HepG2 (cell line): ENCODE results near the gene LAS1L. TPM values are rescaled to one million over a fixed set of nuclear protein-coding genes. Genes with fewer than 3 reads are reported as not detected.
A peak's percentile ranks its signal among the peaks of the same experiment; 100 is the strongest.

Experiments
- CREB1 ChIP-seq, 2 experiments: fragments of 450-650 bp in 1 of 2; IDR thresholded peaks; 2 replicates each; pipeline ENCODE4 v1.6.1; 2016 to 2017; ENCODE audit warnings: control low read depth in 1 of 2, mild to moderate bottlenecking in 1 of 2, missing compliant biosample characterization in 1 of 2, missing genetic modification characterization in 1 of 2
- GATAD1 ChIP-seq: IDR thresholded peaks from 2 replicates; pipeline ENCODE4 v1.6.1; 2016; ENCODE audit warnings: missing genetic modification reagents, missing compliant biosample characterization
- KDM5B ChIP-seq: sonication (generic); formaldehyde crosslinking; IDR thresholded peaks from 2 replicates; pipeline ENCODE4 v1.4.0; 2020; ENCODE audit warnings: missing genetic modification reagents, mild to moderate bottlenecking, borderline replicate concordance
- KMT2B ChIP-seq: IDR thresholded peaks from 2 replicates; pipeline ENCODE4 v1.6.1; 2016; ENCODE audit warnings: missing genetic modification reagents, missing compliant biosample characterization
- POLR2A ChIP-seq, 2 experiments: IDR thresholded peaks; 2 replicates each; pipeline ENCODE4 v1.6.1; 2011; ENCODE audit warnings: low read depth in 2 of 2, low read length in 2 of 2, mild to moderate bottlenecking in 1 of 2, moderate library complexity in 1 of 2; ENCODE audit not compliant: insufficient read depth in 1 of 2
- SOX13 ChIP-seq, 3 experiments: fragments of 450-650 bp in 1 of 3; sonication (generic) in 1 of 3; formaldehyde crosslinking in 1 of 3; IDR thresholded peaks in 2 of 3; conservative IDR thresholded peaks in 1 of 3; 2 replicates each; pipeline versions ENCODE4 v1.5.0 to v1.6.1; 2016 to 2020; ENCODE audit warnings: antibody characterized with exemption in 1 of 3, mild to moderate bottlenecking in 1 of 3, missing compliant biosample characterization in 1 of 3, missing genetic modification reagents in 1 of 3, moderate library complexity in 1 of 3
- ZSCAN29 ChIP-seq: sonication (generic); formaldehyde crosslinking; conservative IDR thresholded peaks from 2 replicates; pipeline ENCODE4 v1.4.0; 2020; ENCODE audit warnings: mild to moderate bottlenecking, missing genetic modification reagents
- polyA plus RNA-seq, 8 experiments: library from polyadenylated mRNA; depleted of rRNA in 3 of 8; stranded (reverse) in 7 of 8; unstranded in 1 of 8; fragments of >200 nt; fragmentation: Illumina TruSeq in 4 of 8; extraction: Trizol in 4 of 8; gene quantifications; 2 replicates each; pipeline versions ENCODE4 v1.2.1 to v1.2.3, GENCODE V29; 2011 to 2016; ENCODE audit warnings: low read depth in 4 of 8, missing spikeins in 1 of 8, mixed read lengths in 1 of 8; ENCODE audit not compliant: insufficient read depth in 1 of 8
- total RNA-seq, 5 experiments: library from RNA; depleted of rRNA; stranded (reverse); fragments of >200 nt; fragmentation: Illumina TruSeq; extraction: Trizol; gene quantifications; 2 replicates each; pipeline ENCODE4 v1.2.3, GENCODE V29; 2016; ENCODE audit warnings: low read depth in 1 of 5
- TF ChIP-seq, protein P1 (sequence below): sonication (generic); formaldehyde crosslinking; IDR thresholded peaks from 2 replicates; pipeline ENCODE4 v1.4.0; 2020; ENCODE audit warnings: missing genetic modification reagents
- TF ChIP-seq, protein P2 (sequence below): sonication (generic); formaldehyde crosslinking; IDR thresholded peaks from 2 replicates; pipeline ENCODE4 v1.4.0; 2020; ENCODE audit warnings: missing genetic modification reagents, borderline replicate concordance
- TF ChIP-seq, protein P3 (sequence below), 2 experiments: sonication (generic) in 1 of 2; formaldehyde crosslinking in 1 of 2; IDR thresholded peaks; 2 replicates each; pipeline versions ENCODE4 v1.6.1 to v1.9.0; 2014 to 2022; ENCODE audit warnings: antibody characterized with exemption in 1 of 2, borderline replicate concordance in 1 of 2, inconsistent platforms in 1 of 2, low read depth in 1 of 2, missing genetic modification reagents in 1 of 2

LAS1L gene
- total and polyA plus RNA-seq, 2 of the 13 experiments (the other 11 are each of a cell fraction or from before 2014, with no cell fraction given) = 18.1 to 33.3 TPM

DNA sequence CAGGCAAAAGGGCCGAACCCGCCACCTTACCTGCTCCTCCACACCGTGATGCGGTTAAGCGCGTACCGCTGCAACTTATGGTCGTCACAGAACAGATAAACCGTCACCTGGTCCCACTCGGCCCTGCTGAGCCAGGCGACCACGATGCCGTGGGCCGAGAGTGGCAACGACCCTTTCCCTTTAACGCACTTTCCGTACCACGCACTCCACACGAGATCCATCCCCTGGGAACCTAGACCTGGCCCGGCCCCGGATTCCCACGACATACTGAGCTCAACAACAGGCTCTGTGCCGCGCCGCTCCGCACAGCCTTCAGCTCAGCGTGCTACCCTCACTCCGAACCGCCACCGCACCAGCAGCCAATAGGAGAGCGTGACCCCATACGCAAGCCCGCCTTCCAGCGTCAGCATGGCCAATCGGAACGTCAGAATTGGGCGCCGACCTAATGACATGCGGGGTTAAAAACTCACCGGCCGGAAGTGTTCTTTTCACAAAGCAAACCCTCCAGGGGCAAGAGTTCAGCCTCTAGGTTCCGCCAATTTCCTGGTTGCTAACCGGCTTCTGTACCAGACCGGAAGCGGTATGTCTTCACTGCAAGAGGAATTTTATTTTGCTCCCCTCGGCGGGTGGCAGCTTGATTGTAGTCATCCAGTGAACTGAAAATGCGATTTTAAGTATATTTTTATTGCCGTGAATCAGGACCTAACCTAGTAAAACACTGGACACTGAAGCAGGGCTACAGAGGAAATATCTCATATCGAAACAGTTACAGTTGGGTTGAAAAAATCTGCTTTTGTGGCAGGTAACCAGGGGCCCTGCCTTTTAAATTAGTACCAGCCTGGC, at the start of gene LAS1L (continued):
- TF ChIP-seq, protein P1, sequence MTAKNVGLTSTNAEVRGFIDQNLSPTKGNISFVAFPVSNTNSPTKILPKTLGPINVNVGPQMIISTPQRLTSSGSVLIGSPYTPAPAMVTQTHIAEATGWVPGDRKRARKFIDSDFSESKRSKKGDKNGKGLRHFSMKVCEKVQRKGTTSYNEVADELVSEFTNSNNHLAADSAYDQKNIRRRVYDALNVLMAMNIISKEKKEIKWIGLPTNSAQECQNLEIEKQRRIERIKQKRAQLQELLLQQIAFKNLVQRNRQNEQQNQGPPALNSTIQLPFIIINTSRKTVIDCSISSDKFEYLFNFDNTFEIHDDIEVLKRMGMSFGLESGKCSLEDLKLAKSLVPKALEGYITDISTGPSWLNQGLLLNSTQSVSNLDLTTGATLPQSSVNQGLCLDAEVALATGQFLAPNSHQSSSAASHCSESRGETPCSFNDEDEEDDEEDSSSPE (CRISPR knock-in tag) = peak; percentile 84
- TF ChIP-seq ZSCAN29 (CRISPR knock-in tag) (0 out of 2 replicates have a peak, but pooled peaks have one; percentile 41), CREB1 (IDR thresholded peaks at IDR 0.05) (peak; percentile 79), CREB1 (CRISPR knock-in tag; IDR thresholded peaks at IDR 0.05) (peak; percentile 93), POLR2A (IDR thresholded peaks at IDR 0.05; ENCODE audit: insufficient read depth in 1 of 2, low read depth in 2 of 2, low read length in 2 of 2) (peak; percentile 67 to 72), GATAD1 (CRISPR knock-in tag) (peak; percentile 94), KMT2B (CRISPR knock-in tag) (peak; percentile 78), KDM5B (CRISPR knock-in tag) (peak; percentile 37; the same call in 1 of the 2 replicates), SOX13 (IDR thresholded peaks at IDR 0.05) (no peak), SOX13 (CRISPR knock-in tag; conservative IDR thresholded peaks at IDR 0.05 in 1 of 2, IDR thresholded peaks at IDR 0.05 in 1 of 2) (0 out of 4 replicates have a peak, but pooled peaks of 1 of the 2 experiments have one; percentile 8)
- TF ChIP-seq, protein P2, sequence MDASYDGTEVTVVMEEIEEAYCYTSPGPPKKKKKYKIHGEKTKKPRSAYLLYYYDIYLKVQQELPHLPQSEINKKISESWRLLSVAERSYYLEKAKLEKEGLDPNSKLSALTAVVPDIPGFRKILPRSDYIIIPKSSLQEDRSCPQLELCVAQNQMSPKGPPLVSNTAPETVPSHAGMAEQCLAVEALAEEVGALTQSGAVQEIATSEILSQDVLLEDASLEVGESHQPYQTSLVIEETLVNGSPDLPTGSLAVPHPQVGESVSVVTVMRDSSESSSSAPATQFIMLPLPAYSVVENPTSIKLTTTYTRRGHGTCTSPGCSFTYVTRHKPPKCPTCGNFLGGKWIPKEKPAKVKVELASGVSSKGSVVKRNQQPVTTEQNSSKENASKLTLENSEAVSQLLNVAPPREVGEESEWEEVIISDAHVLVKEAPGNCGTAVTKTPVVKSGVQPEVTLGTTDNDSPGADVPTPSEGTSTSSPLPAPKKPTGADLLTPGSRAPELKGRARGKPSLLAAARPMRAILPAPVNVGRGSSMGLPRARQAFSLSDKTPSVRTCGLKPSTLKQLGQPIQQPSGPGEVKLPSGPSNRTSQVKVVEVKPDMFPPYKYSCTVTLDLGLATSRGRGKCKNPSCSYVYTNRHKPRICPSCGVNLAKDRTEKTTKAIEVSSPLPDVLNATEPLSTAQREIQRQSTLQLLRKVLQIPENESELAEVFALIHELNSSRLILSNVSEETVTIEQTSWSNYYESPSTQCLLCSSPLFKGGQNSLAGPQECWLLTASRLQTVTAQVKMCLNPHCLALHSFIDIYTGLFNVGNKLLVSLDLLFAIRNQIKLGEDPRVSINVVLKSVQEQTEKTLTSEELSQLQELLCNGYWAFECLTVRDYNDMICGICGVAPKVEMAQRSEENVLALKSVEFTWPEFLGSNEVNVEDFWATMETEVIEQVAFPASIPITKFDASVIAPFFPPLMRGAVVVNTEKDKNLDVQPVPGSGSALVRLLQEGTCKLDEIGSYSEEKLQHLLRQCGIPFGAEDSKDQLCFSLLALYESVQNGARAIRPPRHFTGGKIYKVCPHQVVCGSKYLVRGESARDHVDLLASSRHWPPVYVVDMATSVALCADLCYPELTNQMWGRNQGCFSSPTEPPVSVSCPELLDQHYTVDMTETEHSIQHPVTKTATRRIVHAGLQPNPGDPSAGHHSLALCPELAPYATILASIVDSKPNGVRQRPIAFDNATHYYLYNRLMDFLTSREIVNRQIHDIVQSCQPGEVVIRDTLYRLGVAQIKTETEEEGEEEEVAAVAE (CRISPR knock-in tag) = 0 out of 2 replicates have a peak, but pooled peaks have one; percentile 29
- TF ChIP-seq, protein P3, sequence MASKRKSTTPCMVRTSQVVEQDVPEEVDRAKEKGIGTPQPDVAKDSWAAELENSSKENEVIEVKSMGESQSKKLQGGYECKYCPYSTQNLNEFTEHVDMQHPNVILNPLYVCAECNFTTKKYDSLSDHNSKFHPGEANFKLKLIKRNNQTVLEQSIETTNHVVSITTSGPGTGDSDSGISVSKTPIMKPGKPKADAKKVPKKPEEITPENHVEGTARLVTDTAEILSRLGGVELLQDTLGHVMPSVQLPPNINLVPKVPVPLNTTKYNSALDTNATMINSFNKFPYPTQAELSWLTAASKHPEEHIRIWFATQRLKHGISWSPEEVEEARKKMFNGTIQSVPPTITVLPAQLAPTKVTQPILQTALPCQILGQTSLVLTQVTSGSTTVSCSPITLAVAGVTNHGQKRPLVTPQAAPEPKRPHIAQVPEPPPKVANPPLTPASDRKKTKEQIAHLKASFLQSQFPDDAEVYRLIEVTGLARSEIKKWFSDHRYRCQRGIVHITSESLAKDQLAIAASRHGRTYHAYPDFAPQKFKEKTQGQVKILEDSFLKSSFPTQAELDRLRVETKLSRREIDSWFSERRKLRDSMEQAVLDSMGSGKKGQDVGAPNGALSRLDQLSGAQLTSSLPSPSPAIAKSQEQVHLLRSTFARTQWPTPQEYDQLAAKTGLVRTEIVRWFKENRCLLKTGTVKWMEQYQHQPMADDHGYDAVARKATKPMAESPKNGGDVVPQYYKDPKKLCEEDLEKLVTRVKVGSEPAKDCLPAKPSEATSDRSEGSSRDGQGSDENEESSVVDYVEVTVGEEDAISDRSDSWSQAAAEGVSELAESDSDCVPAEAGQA (IDR thresholded peaks at IDR 0.05; ENCODE audit: low read depth) = 0 out of 2 replicates have a peak, but pooled peaks have one; percentile 49
- TF ChIP-seq, protein P3 (CRISPR knock-in tag; IDR thresholded peaks at IDR 0.05; ENCODE audit: borderline replicate concordance) = no peak
